Measurements from ENCODE around the gene BIN1.
"Not testable (repeated sequence)": the region's sequence is repeated elsewhere in the genome, so short reads cannot be mapped to it uniquely, and the experiment has no call there.

- not testable (repeated sequence) for TF ChIP-seq EZH2 (IDR thresholded peaks at IDR 0.05; ENCODE audit: insufficient read depth, poor library complexity, severe bottlenecking); EZH2phosphoT487 (IDR thresholded peaks at IDR 0.05; ENCODE audit: insufficient read depth, low read depth)
Measured at GRCh38 chr2:127028745-127029144, 78.2 kb downstream of the BIN1 start.
